ENCODE measurements around the gene LRRK2.
A peak's percentile ranks its signal among the peaks of the same experiment; 100 is the strongest.

LRRK2 gene

DNA sequence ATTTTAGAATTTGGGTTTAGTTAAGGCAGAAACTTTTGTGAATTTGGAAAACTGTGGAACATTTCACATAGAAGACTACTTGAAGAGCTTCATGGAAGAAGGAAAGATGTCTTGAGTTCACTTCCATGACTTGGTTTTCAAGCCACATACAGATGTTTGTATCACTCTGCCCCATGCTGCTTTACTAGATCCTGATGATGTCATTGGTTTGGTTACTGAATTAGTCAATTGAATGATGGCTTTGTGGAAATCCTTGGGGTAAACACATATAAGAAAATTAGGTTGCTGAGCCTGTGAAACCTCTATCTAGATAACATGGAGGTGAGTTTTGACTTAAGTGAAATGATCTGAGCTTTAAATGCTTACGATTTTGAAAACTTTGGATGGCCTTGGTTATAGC, 90.6 kb downstream of the LRRK2 start:
- DNase-seq (ENCODE audit: low spot score) = no peak
- TF ChIP-seq, protein P1, sequence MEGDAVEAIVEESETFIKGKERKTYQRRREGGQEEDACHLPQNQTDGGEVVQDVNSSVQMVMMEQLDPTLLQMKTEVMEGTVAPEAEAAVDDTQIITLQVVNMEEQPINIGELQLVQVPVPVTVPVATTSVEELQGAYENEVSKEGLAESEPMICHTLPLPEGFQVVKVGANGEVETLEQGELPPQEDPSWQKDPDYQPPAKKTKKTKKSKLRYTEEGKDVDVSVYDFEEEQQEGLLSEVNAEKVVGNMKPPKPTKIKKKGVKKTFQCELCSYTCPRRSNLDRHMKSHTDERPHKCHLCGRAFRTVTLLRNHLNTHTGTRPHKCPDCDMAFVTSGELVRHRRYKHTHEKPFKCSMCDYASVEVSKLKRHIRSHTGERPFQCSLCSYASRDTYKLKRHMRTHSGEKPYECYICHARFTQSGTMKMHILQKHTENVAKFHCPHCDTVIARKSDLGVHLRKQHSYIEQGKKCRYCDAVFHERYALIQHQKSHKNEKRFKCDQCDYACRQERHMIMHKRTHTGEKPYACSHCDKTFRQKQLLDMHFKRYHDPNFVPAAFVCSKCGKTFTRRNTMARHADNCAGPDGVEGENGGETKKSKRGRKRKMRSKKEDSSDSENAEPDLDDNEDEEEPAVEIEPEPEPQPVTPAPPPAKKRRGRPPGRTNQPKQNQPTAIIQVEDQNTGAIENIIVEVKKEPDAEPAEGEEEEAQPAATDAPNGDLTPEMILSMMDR (IDR thresholded peaks at IDR 0.05; ENCODE audit: extremely low read depth, insufficient read depth, missing control alignments) = no peak
- in situ Hi-C loops (cut with MboI; ENCODE audit: low pct_unique_long_range_greater_than_20kb, low sequenced_read_pairs, unreplicated experiment) = loop anchor here (25.0 kb wide), 1 partner anchor 303 kb away; no protein-coding TSS in a partner anchor

DNA sequence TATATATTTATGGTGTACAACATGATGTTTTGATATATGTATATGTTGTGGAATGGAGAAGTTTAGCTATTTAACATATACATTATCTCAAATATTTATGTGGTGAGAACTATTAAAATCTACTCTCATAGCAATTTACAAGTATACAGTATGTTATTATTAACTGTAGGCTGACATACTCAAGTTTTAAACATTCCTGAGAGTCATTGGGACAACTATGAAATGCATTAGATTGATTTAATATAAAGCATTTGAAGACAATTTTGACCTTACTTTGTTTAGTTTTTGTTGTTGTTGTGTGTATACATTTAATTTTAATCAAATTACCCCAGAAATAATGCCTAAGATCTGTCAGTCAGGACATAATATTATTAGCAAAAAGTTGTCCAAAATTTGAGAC, 99.5 kb downstream of the LRRK2 start:
- in situ Hi-C loops (cut with MboI; ENCODE audit: low pct_unique_long_range_greater_than_20kb, low sequenced_read_pairs, unreplicated experiment) = loop anchor here (25.0 kb wide), 1 partner anchor 312 kb away; no protein-coding TSS in a partner anchor
- DNase-seq (ENCODE audit: low spot score) = no peak
- TF ChIP-seq, protein P1 (IDR thresholded peaks at IDR 0.05; ENCODE audit: extremely low read depth, insufficient read depth, missing control alignments) = no peak

DNA sequence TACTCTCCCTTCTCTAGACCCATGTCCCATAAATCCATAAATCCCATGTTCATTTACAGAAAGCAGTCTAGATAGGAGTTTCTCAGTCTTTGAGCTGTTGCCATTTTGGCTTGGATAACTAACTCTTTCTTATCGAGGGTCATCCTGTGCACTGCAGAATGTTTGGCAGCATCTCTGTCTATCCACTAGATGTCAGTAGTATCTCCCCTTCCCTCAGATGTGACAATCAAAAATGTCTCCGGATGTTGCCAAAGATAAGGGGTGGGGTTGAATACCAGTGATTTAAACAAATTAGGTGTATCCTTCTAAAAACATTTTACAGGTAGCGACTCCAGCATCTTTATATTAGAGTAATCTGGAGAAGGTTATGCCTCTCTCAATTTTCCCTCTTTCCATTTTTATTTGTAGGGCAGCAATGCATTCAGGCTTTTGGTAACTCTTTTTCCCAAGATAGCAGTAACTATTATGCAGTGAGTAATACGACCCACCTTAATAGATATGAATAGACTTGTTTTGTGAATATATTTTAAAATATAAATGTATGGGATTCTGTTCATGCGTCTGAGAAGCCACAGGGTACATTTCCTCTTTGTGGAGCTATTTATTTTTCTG, 100.7 kb downstream of the LRRK2 start:
- in situ Hi-C loops (cut with MboI; ENCODE audit: low pct_unique_long_range_greater_than_20kb, low sequenced_read_pairs, unreplicated experiment) = loop anchor here (25.0 kb wide), 1 partner anchor 587 kb away; no protein-coding TSS in a partner anchor
- peak; percentile 35 for DNase-seq (ENCODE audit: low spot score)
- TF ChIP-seq, protein P1 (IDR thresholded peaks at IDR 0.05; ENCODE audit: extremely low read depth, insufficient read depth, missing control alignments) = peak; percentile 74

DNA sequence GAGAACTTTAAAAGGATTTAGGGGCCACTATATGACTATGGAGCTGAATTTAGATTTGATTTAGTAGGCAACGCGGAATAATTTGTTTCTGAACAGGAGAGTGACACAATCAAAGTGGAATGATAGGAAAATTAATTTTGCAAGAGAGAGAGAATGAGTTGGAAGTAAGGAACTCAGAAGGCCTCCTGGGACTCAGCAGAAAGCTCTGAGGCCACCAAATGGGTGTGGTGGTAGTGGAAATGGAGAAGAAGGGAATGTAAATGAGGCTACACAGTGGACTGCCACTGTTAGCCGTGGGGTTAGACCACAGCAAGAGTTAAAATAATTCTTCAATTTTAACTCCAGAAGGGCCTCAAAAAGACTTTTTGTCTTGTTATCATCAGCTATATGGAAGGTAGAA, 102.7 kb downstream of the LRRK2 start:
- in situ Hi-C loops (cut with MboI; ENCODE audit: low pct_unique_long_range_greater_than_20kb, low sequenced_read_pairs, unreplicated experiment) = loop anchor here (25.0 kb wide), 1 partner anchor 585 kb away; no protein-coding TSS in a partner anchor
- DNase-seq (ENCODE audit: low spot score) = no peak
- TF ChIP-seq, protein P1 (IDR thresholded peaks at IDR 0.05; ENCODE audit: extremely low read depth, insufficient read depth, missing control alignments) = no peak

DNA sequence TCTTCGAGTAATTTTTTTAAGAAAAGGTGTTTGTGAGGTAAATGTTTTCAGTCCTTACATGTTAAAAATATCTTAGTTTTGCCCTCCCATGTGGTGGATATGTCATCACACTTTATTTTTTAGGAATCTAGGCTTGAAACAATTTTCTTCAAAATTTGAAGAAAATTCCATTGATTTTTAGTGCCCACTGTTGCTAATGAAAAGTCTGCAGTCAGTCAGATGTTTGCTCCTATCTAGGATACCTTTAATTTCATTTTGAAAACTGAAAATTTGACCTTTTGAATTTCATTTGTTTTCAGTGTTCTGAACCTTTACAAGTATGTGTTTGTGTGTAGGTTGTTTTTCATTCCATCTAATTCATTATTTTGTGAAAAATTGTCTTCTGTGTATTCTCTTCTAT, 105.4 kb downstream of the LRRK2 start:
- DNase-seq (ENCODE audit: low spot score) = no peak
- TF ChIP-seq, protein P1 (IDR thresholded peaks at IDR 0.05; ENCODE audit: extremely low read depth, insufficient read depth, missing control alignments) = no peak
- in situ Hi-C loops (cut with MboI; ENCODE audit: low pct_unique_long_range_greater_than_20kb, low sequenced_read_pairs, unreplicated experiment) = loop anchor here (25.0 kb wide), 1 partner anchor 582 kb away; no protein-coding TSS in a partner anchor

DNA sequence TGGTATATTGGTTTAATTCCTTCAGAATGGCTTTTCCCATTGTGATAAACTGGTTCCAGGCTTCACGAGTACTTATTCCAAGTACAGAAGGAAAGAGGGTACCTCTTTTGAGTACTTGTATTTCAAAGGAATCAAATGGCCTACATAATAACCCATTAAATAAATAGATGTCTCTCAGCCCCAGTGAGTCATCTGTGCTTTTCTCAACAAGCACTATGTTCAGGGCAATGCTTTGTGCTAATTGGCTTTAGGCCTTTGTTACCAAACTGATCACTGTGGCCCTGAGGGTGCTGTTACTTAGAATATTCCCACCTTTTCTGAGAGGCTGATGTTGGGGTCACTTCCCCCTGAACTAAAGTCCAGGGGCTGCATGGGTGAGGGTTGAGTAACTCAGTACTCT, 107.1 kb downstream of the LRRK2 start:
- in situ Hi-C loops (cut with MboI; ENCODE audit: low pct_unique_long_range_greater_than_20kb, low sequenced_read_pairs, unreplicated experiment) = loop anchor here (25.0 kb wide), 1 partner anchor 580 kb away; no protein-coding TSS in a partner anchor
- TF ChIP-seq, protein P1 (IDR thresholded peaks at IDR 0.05; ENCODE audit: extremely low read depth, insufficient read depth, missing control alignments) = no peak
- no peak for DNase-seq (ENCODE audit: low spot score)

All from GM13977 (cell line).